Measurements from ENCODE around the gene RASL10B. TPM values are rescaled to one million over a fixed set of nuclear protein-coding genes. Genes with fewer than 3 reads are reported as not detected.

RASL10B gene
- total and polyA plus RNA-seq, 10 of the 15 experiments (the other 5 are each of a cell fraction or from before 2014, with no cell fraction given), result not detected

DNA sequence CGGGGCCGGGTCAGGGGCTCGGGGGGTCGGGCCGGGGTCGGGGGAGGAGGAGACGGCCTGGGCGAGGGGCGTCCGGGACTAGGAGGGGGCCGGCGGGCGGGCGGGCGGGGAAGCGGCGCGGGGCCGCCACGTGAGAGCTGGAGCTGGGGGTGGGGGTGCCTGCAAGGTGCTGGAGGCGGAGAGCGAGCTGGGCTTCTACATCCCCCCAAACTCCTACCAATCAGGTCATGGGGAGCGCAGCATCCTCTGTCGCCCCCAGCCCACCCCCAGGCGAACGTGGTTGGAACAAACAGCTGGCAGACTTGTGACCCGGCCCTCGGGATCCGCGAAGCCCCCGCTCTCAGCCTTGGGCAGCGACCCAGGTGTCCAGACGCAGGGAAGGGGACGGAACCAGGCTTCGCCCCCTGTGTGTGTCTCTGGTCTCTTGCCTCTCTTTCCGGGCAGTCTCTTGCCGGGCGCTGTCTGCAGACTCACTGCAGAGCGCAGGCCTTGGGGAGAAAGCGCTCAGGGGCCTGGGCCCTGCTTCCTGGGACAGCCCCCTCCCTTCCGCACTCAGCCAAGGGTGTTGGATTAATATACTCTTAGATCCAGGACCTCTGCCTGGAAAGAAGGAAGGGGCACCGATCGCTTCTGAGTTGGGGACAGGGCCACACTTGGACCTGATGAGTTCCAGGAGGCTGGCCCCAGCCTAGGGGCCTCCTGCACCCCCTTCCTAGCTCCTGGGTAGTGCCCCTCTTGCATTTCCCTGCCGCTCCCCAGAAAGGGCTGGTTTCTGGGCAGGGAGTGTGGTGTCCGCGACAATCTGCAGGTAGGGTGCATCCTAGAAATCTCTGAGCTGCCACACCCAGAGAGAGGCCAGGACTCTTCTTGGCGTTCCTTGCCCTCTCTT lies 722 bp downstream of the RASL10B start:
- FAIRE-seq, result no peak
- 66% methylated on average over 25 of the region's 47 CpGs for WGBS (ENCODE audit: insufficient coverage, insufficient replicate concordance, low lambda C conversion rate, missing lambda C conversion rate)

More for the DNA sequence above, 722 bp downstream of the RASL10B start:
- no peaks in the 10 kb centered on the region for H4K20me1 ChIP-seq (ENCODE audit: control insufficient read depth, insufficient read depth)
- ChIA-PET CTCF (interaction anchor here (1.0 to 2.2 kb wide), 3 partner anchors 14 to 32 kb away, joined by 3 to 11 read pairs (median 4); no protein-coding TSS in a partner anchor), POLR2A (no interaction called here), RAD21 (ENCODE audit: unreplicated experiment) (no interaction called here), SMC1A (ENCODE audit: uncharacterized antibody, unreplicated experiment) (no interaction called here)
- H3K79me2 ChIP-seq (ENCODE audit: control insufficient read depth, insufficient read depth, low read length), result no peaks in the 10 kb centered on the region
- no peak overlapping the region for H3K4me3 ChIP-seq
- no peak overlapping the region for H3K27ac ChIP-seq (ENCODE audit: control insufficient read depth, insufficient read depth)
- in situ Hi-C loops (cut with MboI), result no loop called here
- no peaks in the 10 kb centered on the region for H3K9me3 ChIP-seq (replicated peaks; ENCODE audit: control insufficient read depth, insufficient read depth, low read length)
- ATAC-seq, result no peak; the same call in 2 of the 3 replicates
- no peaks in the 10 kb centered on the region; a peak in 1 of 4 replicates for H3K27me3 ChIP-seq (replicated peaks in 1 of 2; ENCODE audit: control insufficient read depth in 2 of 2, insufficient read depth in 2 of 2, low read length in 1 of 2)
- DNase-seq (ENCODE audit: low read depth, low spot score), result no peak
- H3K4me2 ChIP-seq (ENCODE audit: control insufficient read depth, insufficient read depth), result no peak overlapping the region
- BruUV-seq (replicated peaks), result no TSS peak
- peaks cover 0 to under 1% of the 10 kb centered on the region in 2 experiments; a peak in 2 of 4 replicates for H3K36me3 ChIP-seq (ENCODE audit: control insufficient read depth in 2 of 2, insufficient read depth in 2 of 2, low read length in 1 of 2)
- no peak overlapping the region for H3K9ac ChIP-seq (ENCODE audit: control insufficient read depth, insufficient read depth, low read length)
- TF ChIP-seq RBBP5 (conservative IDR thresholded peaks at IDR 0.05) (no peak), TCF7 (IDR thresholded peaks at IDR 0.05; ENCODE audit: borderline replicate concordance) (no peak), KDM1A (IDR thresholded peaks at IDR 0.05; ENCODE audit: borderline replicate concordance) (no peak), ETV6 (conservative IDR thresholded peaks at IDR 0.05 in 1 of 2, IDR thresholded peaks at IDR 0.05 in 1 of 2; ENCODE audit: borderline replicate concordance in 1 of 2, low read depth in 1 of 2) (no peak), IRF4 (IDR thresholded peaks at IDR 0.05; ENCODE audit: low read depth, low read length) (no peak), EED (IDR thresholded peaks at IDR 0.05; ENCODE audit: low read depth) (no peak)
- TF ChIP-seq, protein P1, sequence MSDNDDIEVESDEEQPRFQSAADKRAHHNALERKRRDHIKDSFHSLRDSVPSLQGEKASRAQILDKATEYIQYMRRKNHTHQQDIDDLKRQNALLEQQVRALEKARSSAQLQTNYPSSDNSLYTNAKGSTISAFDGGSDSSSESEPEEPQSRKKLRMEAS (IDR thresholded peaks at IDR 0.05; ENCODE audit: low read depth, low read length), result no peak
- TF ChIP-seq, protein P2, sequence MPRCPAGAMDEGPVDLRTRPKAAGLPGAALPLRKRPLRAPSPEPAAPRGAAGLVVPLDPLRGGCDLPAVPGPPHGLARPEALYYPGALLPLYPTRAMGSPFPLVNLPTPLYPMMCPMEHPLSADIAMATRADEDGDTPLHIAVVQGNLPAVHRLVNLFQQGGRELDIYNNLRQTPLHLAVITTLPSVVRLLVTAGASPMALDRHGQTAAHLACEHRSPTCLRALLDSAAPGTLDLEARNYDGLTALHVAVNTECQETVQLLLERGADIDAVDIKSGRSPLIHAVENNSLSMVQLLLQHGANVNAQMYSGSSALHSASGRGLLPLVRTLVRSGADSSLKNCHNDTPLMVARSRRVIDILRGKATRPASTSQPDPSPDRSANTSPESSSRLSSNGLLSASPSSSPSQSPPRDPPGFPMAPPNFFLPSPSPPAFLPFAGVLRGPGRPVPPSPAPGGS (IDR thresholded peaks at IDR 0.05; ENCODE audit: borderline replicate concordance, insufficient read depth, low read depth, low read length, poor library complexity, severe bottlenecking), result no peak
- H3K4me1 ChIP-seq (ENCODE audit: control insufficient read depth, insufficient read depth, low read length), result no peaks in the 10 kb centered on the region
- H2AFZ ChIP-seq (ENCODE audit: control insufficient read depth, low read depth, low read length), result no peak overlapping the region
- intact Hi-C loops (cut with micrococcal nuclease; ENCODE audit: unreplicated experiment), result no loop called here

All from GM12878 (cell line).